ENCODE measurements around the gene CBFB.

Gene CBFB

DNA sequence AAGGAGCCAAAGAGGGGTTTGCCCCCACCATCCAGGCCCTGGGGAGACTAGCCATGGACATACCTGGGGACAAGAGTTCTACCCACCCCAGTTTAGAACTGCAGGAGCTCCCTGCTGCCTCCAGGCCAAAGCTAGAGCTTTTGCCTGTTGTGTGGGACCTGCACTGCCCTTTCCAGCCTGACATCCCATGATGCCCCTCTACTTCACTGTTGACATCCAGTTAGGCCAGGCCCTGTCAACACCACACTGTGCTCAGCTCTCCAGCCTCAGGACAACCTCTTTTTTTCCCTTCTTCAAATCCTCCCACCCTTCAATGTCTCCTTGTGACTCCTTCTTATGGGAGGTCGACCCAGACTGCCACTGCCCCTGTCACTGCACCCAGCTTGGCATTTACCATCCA is 19.8 kb upstream of the CBFB start:
- Histone ChIP-seq H3K79me2 (ENCODE audit: low read length) (no peaks in the 10 kb centered on the region), H4K20me1 (ENCODE audit: insufficient read depth, low read length) (no peaks in the 10 kb centered on the region), H3K9me3 (ENCODE audit: insufficient read depth, low read length) (no peaks in the 10 kb centered on the region), H3K4me1 (ENCODE audit: low read length) (peaks cover 7% of the 10 kb centered on the region), H3K36me3 (replicated peaks; ENCODE audit: low read depth, low read length) (no peaks in the 10 kb centered on the region), H2AFZ (ENCODE audit: low read depth, low read length) (no peak overlapping the region), H3K9ac (ENCODE audit: low read length) (no peak overlapping the region), H3K4me2 (ENCODE audit: low read length) (no peak overlapping the region), H3K4me3 (ENCODE audit: low read length) (no peak overlapping the region), H3K27me3 (ENCODE audit: low read depth, low read length) (0 out of 2 replicates have a peak, but pooled peaks cover 5% of the 10 kb centered on the region), H3K27ac (ENCODE audit: low read length) (no peak overlapping the region)
- TF ChIP-seq, protein P1, sequence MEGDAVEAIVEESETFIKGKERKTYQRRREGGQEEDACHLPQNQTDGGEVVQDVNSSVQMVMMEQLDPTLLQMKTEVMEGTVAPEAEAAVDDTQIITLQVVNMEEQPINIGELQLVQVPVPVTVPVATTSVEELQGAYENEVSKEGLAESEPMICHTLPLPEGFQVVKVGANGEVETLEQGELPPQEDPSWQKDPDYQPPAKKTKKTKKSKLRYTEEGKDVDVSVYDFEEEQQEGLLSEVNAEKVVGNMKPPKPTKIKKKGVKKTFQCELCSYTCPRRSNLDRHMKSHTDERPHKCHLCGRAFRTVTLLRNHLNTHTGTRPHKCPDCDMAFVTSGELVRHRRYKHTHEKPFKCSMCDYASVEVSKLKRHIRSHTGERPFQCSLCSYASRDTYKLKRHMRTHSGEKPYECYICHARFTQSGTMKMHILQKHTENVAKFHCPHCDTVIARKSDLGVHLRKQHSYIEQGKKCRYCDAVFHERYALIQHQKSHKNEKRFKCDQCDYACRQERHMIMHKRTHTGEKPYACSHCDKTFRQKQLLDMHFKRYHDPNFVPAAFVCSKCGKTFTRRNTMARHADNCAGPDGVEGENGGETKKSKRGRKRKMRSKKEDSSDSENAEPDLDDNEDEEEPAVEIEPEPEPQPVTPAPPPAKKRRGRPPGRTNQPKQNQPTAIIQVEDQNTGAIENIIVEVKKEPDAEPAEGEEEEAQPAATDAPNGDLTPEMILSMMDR (IDR thresholded peaks at IDR 0.05; ENCODE audit: low read depth, low read length), result no peak
- no peak for TF ChIP-seq EZH2phosphoT487 (IDR thresholded peaks at IDR 0.05; ENCODE audit: low read depth)

DNA sequence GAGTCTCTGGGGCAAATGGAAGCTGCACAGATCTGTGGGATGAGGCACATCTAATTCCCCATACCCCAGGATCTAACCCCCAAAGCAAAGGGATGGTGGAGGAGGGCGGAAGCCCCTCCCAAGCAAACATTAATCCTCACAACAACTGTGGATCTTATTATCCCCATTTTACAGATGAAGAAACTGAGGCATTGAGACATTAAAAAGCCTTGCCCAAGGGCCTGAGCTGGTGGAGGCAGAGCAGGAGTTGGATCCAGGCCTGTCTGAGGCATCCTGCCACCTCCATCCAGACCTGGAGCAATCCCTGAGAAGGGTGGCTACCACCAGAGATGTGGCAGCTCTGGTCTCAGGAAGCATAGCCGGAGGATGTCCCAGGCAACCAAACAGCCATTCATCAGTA is 17.7 kb upstream of the CBFB start:
- Histone ChIP-seq H3K9ac (ENCODE audit: low read length) (no peak overlapping the region), H3K36me3 (replicated peaks; ENCODE audit: low read depth, low read length) (no peaks in the 10 kb centered on the region), H3K4me3 (ENCODE audit: low read length) (no peak overlapping the region), H3K79me2 (ENCODE audit: low read length) (no peaks in the 10 kb centered on the region), H2AFZ (ENCODE audit: low read depth, low read length) (no peak overlapping the region), H4K20me1 (ENCODE audit: insufficient read depth, low read length) (no peaks in the 10 kb centered on the region), H3K27ac (ENCODE audit: low read length) (no peak overlapping the region), H3K27me3 (ENCODE audit: low read depth, low read length) (0 out of 2 replicates have a peak, but pooled peaks cover 5% of the 10 kb centered on the region), H3K9me3 (ENCODE audit: insufficient read depth, low read length) (no peaks in the 10 kb centered on the region), H3K4me1 (ENCODE audit: low read length) (peaks cover 19% of the 10 kb centered on the region), H3K4me2 (ENCODE audit: low read length) (no peak overlapping the region)
- TF ChIP-seq, protein P1 (IDR thresholded peaks at IDR 0.05; ENCODE audit: low read depth, low read length), result no peak

DNA sequence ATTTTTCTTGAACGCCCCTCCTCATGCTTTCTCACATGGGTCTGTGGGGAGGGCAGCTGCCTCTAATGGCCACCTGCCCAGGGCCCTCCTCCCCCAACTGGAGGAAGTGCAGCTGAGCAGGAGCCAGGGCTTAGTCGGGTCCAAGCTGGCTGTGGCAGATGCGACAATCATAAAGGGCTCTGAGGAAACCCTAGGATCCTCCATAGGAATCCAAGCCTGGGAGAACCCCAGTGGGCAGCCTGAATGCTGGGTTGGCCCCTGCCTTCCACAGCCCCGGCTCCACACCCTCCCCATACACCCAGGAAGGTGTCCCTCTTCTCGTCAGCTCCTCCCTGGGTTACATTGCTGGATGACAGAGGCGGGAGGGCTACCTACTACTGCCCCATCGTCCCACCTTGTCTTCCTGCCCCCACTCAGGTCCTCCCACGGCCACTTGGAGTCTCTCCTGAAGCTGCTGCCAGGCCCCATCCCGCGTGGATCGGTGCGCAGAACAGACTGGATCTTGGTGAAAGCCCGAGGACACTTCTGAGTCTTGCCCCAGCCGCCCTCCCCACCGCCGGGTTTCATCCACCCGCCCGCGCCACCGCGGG is 15.6 kb upstream of the CBFB start:
- TF ChIP-seq EZH2phosphoT487 (IDR thresholded peaks at IDR 0.05; ENCODE audit: low read depth), result no peak
- TF ChIP-seq, protein P1 (IDR thresholded peaks at IDR 0.05; ENCODE audit: low read depth, low read length), result no peak
- H3K4me2 ChIP-seq (ENCODE audit: low read length), result peak overlapping the region; percentile 76
- H3K9me3 ChIP-seq (ENCODE audit: insufficient read depth, low read length), result no peaks in the 10 kb centered on the region
- 0 out of 2 replicates have a peak, but pooled peaks cover 5% of the 10 kb centered on the region for H3K27me3 ChIP-seq (ENCODE audit: low read depth, low read length)
- no peaks in the 10 kb centered on the region for H3K36me3 ChIP-seq (replicated peaks; ENCODE audit: low read depth, low read length)
- peak overlapping the region; percentile 80 for H3K4me3 ChIP-seq (ENCODE audit: low read length)
- H4K20me1 ChIP-seq (ENCODE audit: insufficient read depth, low read length), result no peaks in the 10 kb centered on the region
- H3K79me2 ChIP-seq (ENCODE audit: low read length), result no peaks in the 10 kb centered on the region
- peak overlapping the region; percentile 78 for H2AFZ ChIP-seq (ENCODE audit: low read depth, low read length)
- H3K27ac ChIP-seq (ENCODE audit: low read length), result no peak overlapping the region
- peak overlapping the region; percentile 56 for H3K9ac ChIP-seq (ENCODE audit: low read length)
- H3K4me1 ChIP-seq (ENCODE audit: low read length), result peaks cover 26% of the 10 kb centered on the region

DNA sequence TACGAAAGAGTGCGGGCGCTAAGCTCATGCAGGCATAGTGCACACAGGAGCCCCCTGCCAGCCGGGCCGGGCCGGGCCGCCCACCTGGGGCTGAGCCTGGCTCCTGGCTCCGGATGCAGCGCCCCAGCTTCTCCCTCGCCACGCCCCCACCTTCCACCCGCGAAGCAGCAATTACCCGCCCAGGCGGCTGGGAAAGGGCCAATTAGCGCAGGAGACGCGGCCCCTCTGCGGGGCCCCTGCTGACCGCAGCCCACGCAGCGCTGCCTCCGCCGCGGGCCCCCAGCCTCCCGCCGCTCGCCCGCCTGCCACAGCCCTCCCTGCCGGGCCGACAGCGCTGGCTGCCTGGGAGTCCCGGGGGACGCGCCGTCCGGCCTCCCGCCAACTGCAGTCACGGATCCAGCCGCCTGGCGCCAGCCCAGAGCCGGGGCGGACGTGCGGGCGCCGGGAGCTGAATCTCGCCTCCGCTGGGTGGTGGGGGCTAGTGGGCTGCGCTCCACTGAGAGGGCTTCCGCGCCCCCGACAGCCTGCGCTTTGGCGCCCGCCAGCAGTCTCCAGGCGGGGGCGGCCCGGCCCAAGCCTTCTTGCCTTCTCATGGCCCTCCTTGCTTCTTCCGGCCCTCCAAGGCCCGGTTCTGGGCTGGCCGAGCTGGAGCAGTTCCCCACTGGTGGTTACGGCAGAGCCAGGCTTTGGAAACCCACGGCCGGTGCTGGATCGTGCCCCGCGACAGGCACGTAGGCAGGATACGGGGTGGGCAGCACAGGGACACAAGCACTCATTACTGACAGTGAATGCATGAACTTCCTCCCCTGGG is 14.9 kb upstream of the CBFB start:
- Histone ChIP-seq H3K9ac (ENCODE audit: low read length) (peak overlapping the region; percentile 56), H3K4me3 (ENCODE audit: low read length) (peak overlapping the region; percentile 80), H3K36me3 (replicated peaks; ENCODE audit: low read depth, low read length) (no peaks in the 10 kb centered on the region), H3K9me3 (ENCODE audit: insufficient read depth, low read length) (no peaks in the 10 kb centered on the region), H2AFZ (ENCODE audit: low read depth, low read length) (peak overlapping the region; percentile 78), H3K27me3 (ENCODE audit: low read depth, low read length) (0 out of 2 replicates have a peak, but pooled peaks cover 5% of the 10 kb centered on the region), H3K4me2 (ENCODE audit: low read length) (peak overlapping the region; percentile 76), H3K79me2 (ENCODE audit: low read length) (no peaks in the 10 kb centered on the region), H4K20me1 (ENCODE audit: insufficient read depth, low read length) (no peaks in the 10 kb centered on the region), H3K27ac (ENCODE audit: low read length) (no peak overlapping the region), H3K4me1 (ENCODE audit: low read length) (peaks cover 27% of the 10 kb centered on the region)
- TF ChIP-seq, protein P1 (IDR thresholded peaks at IDR 0.05; ENCODE audit: low read depth, low read length), result no peak
- TF ChIP-seq EZH2phosphoT487 (IDR thresholded peaks at IDR 0.05; ENCODE audit: low read depth), result no peak

Measured in OCI-LY3 (cell line).